CD4-positive, alpha-beta T cell treated with Interleukin-6 for 4 hours (primary cell): ENCODE results near the gene BFSP1.

Experiments used
- DNase-seq: peaks from one replicate; pipeline ENCODE4 v3.0.0-alpha.2; 2020; ENCODE audit warnings: mixed read lengths

Gene BFSP1

GRCh38 chr20:17495826-17496225 lies 35.4 kb downstream of the BFSP1 start:
- DNase-seq: no peak

GRCh38 chr20:17494201-17494600 lies 37.0 kb downstream of the BFSP1 start:
- no peak for DNase-seq

- no peak for DNase-seq
Observed at GRCh38 chr20:17493173-17493572, 38.0 kb downstream of the BFSP1 start.

- DNase-seq: no peak
Observed at GRCh38 chr20:17491488-17491887, 39.7 kb downstream of the BFSP1 start.

- no peak for DNase-seq
Observed at GRCh38 chr20:17491041-17491440, 40.1 kb downstream of the BFSP1 start.

GRCh38 chr20:17490501-17490900 lies 40.7 kb downstream of the BFSP1 start:
- DNase-seq: no peak

GRCh38 chr20:17488916-17489600 lies 42.1 kb downstream of the BFSP1 start:
- DNase-seq: no peak

GRCh38 chr20:17485017-17485416 lies 46.2 kb downstream of the BFSP1 start:
- no peak for DNase-seq

- DNase-seq: no peak
Observed at GRCh38 chr20:17482536-17482935, 48.6 kb downstream of the BFSP1 start.

- no peak for DNase-seq
Observed at GRCh38 chr20:17481661-17482060, 49.5 kb downstream of the BFSP1 start.

GRCh38 chr20:17480696-17481095 lies 50.5 kb downstream of the BFSP1 start:
- DNase-seq: no peak

- no peak for DNase-seq
Observed at GRCh38 chr20:17479063-17479657, 52.0 kb downstream of the BFSP1 start.

- DNase-seq: no peak
Observed at GRCh38 chr20:17473659-17474058, 57.5 kb downstream of the BFSP1 start.

GRCh38 chr20:17471606-17472187 lies 59.5 kb downstream of the BFSP1 start:
- DNase-seq: no peak

- no peak for DNase-seq
Observed at GRCh38 chr20:17470973-17471372, 60.2 kb downstream of the BFSP1 start.

- no peak for DNase-seq
Observed at GRCh38 chr20:17470521-17470920, 60.7 kb downstream of the BFSP1 start.

GRCh38 chr20:17469246-17470030 lies 61.7 kb downstream of the BFSP1 start:
- no peak for DNase-seq

GRCh38 chr20:17468073-17468840 lies 62.9 kb downstream of the BFSP1 start:
- DNase-seq: no peak

- DNase-seq: no peak
Observed at GRCh38 chr20:17467120-17467655, 64.0 kb downstream of the BFSP1 start.

GRCh38 chr20:17466641-17467040 lies 64.5 kb downstream of the BFSP1 start:
- DNase-seq: no peak

GRCh38 chr20:17465236-17465635 lies 65.9 kb downstream of the BFSP1 start:
- no peak for DNase-seq

- no peak for DNase-seq
Observed at GRCh38 chr20:17463711-17464110, 67.5 kb downstream of the BFSP1 start.

GRCh38 chr20:17461941-17462340 lies 69.2 kb downstream of the BFSP1 start:
- DNase-seq: no peak
